Measurements from ENCODE around the gene MAN2A2.

The MAN2A2 gene

DNA sequence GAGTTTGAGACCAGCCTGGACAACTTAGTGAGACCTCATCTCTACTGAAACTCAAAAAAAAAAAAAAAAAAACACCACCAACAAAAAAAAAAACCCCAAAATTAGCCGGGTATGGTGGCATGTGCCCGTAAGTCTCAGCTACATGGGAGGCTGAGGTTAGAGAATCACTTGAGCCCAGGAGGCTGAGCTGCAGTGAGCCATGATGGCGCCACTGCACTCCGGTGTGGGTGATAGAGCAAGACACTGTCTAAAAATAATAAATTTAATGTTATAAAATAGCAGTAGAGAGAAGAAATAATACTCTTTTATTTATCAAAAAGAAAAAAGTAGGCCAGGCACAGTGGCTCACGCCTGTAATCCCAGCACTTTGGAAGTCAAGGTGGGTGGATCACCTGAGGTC, 69.0 kb downstream of the MAN2A2 start:
- DNase-seq = no peak

Data from NCI-H748 treated with DMSO at 0.1 percent for 48 hours (cell line).